SK-N-SH (cell line): ENCODE data around the gene NAXE. TPM values are rescaled to one million over a fixed set of nuclear protein-coding genes. Genes with fewer than 3 reads are reported as not detected.
A peak's percentile ranks its signal among the peaks of the same experiment; 100 is the strongest.

Source experiments
- CTCF ChIA-PET: fragments of 300-600, 350-600 bp; formaldehyde crosslinking; extraction: SDS; loops from one replicate; lab custom pipeline; 2021; lab: Yijun Ruan, JAX
- POLR2A ChIA-PET: fragments of 350-600 bp; sonication (Branson Sonifier 250); formaldehyde crosslinking; extraction: SDS; loops from one replicate; lab custom pipeline; 2020; ENCODE audit warnings: antibody characterized with exemption, inconsistent platforms; lab: Yijun Ruan, JAX
- DNase-seq: peaks from one replicate; pipeline ENCODE4 v3.0.0; 2012
- H2AFZ ChIP-seq: fragments of 200-600 bp; sonication (generic); 2 replicates; pipeline ENCODE4 v1.8.1; 2016; ENCODE audit warnings: antibody characterized with exemption, mild to moderate bottlenecking, low read depth
- H3F3A ChIP-seq: fragments of 200-600 bp; sonication (generic); replicated peaks from 2 replicates; pipeline ENCODE3; 2016; ENCODE audit warnings: antibody characterized with exemption, mild to moderate bottlenecking; ENCODE audit not compliant: insufficient read depth
- H3K27ac ChIP-seq, 2 experiments: fragments of 200-500 bp in 1 of 2; fragments of 200-600 bp in 1 of 2; sonication (Bioruptor generic) in 1 of 2; sonication (generic), shearing (Covaris generic) in 1 of 2; 2 replicates each; pipeline versions ENCODE4 v1.5.1 to v1.6.1; 2014 to 2016; ENCODE audit warnings: low read depth in 2 of 2, inconsistent platforms in 1 of 2, low read length in 1 of 2, mild to moderate bottlenecking in 1 of 2, mixed read lengths in 1 of 2
- H3K27me3 ChIP-seq: fragments of 200-600 bp; sonication (generic), shearing (Covaris generic); 2 replicates; pipeline ENCODE4 v1.6.1; 2016; ENCODE audit warnings: mixed run types; ENCODE audit not compliant: insufficient read depth
- H3K36me3 ChIP-seq, 2 experiments: fragments of 200-500 bp in 1 of 2; fragments of 200-600 bp in 1 of 2; sonication (Bioruptor generic) in 1 of 2; sonication (generic) in 1 of 2; replicated peaks in 1 of 2; 2 replicates each; pipeline versions ENCODE3 to v1.5.1; 2014 to 2016; ENCODE audit warnings: low read length in 1 of 2, mild to moderate bottlenecking in 1 of 2; ENCODE audit not compliant: insufficient read depth in 2 of 2, control insufficient read depth in 1 of 2
- H3K4me1 ChIP-seq, 2 experiments: fragments of 200-500 bp in 1 of 2; fragments of 200-600 bp in 1 of 2; sonication (Bioruptor generic) in 1 of 2; sonication (generic), shearing (Covaris generic) in 1 of 2; 2 replicates each; pipeline versions ENCODE4 v1.5.1 to v1.6.1; 2014 to 2016; ENCODE audit warnings: low read depth in 1 of 2, low read length in 1 of 2, mixed run types in 1 of 2; ENCODE audit not compliant: insufficient read depth in 2 of 2, control insufficient read depth in 1 of 2
- H3K4me2 ChIP-seq: fragments of 200-600 bp; sonication (generic), shearing (Covaris generic); 2 replicates; pipeline ENCODE4 v1.6.1; 2017; ENCODE audit warnings: mixed run types
- H3K4me3 ChIP-seq, 2 experiments: fragments of 200-500 bp in 1 of 2; fragments of 200-600 bp in 1 of 2; sonication (Bioruptor generic) in 1 of 2; sonication (generic), shearing (Covaris generic) in 1 of 2; 2 replicates each; pipeline versions ENCODE4 v1.5.1 to v1.8.1; 2014 to 2016; ENCODE audit warnings: low read depth in 2 of 2, inconsistent platforms in 1 of 2, low read length in 1 of 2, mild to moderate bottlenecking in 1 of 2, mixed read lengths in 1 of 2, moderate library complexity in 1 of 2
- H3K79me2 ChIP-seq: fragments of 200-600 bp; sonication (generic); 2 replicates; pipeline ENCODE4 v1.8.1; 2017; ENCODE audit warnings: mild to moderate bottlenecking; ENCODE audit not compliant: insufficient read depth
- H3K9ac ChIP-seq: fragments of 200-600 bp; sonication (generic); 2 replicates; pipeline ENCODE4 v1.6.1; 2017; ENCODE audit warnings: mixed run types
- H3K9me2 ChIP-seq: fragments of 200-600 bp; sonication (generic); 2 replicates; pipeline ENCODE4 v1.6.1; 2017; ENCODE audit warnings: mixed run types
- H3K9me3 ChIP-seq: fragments of 200-600 bp; sonication (generic); 2 replicates; pipeline ENCODE4 v1.6.1; 2017; ENCODE audit warnings: mixed run types, mild to moderate bottlenecking, moderate library complexity
- H4K20me1 ChIP-seq: fragments of 200-600 bp; sonication (generic); 2 replicates; pipeline ENCODE4 v1.6.1; 2017; ENCODE audit warnings: mild to moderate bottlenecking, mixed run types; ENCODE audit not compliant: insufficient read depth
- GABPA ChIP-seq: IDR thresholded peaks from 2 replicates; pipeline ENCODE4 v1.4.0; 2012; ENCODE audit warnings: low read depth, mild to moderate bottlenecking
- GATA2 ChIP-seq: sonication (generic); formaldehyde crosslinking; IDR thresholded peaks from 2 replicates; pipeline ENCODE4 v1.5.0; 2020; ENCODE audit warnings: mild to moderate bottlenecking, missing genetic modification reagents
- NFIC ChIP-seq: IDR thresholded peaks from 2 replicates; pipeline ENCODE4 v1.4.0; 2012; ENCODE audit warnings: borderline replicate concordance
- NRF1 ChIP-seq: IDR thresholded peaks from 2 replicates; pipeline ENCODE4 v1.6.1; 2012; ENCODE audit warnings: low read depth, mild to moderate bottlenecking, low read length
- POLR2AphosphoS5 ChIP-seq: IDR thresholded peaks from 2 replicates; pipeline ENCODE4 v1.6.1; 2012; ENCODE audit warnings: low read depth, low read length
- RCOR1 ChIP-seq: fragments of 150-350 bp; IDR thresholded peaks from 2 replicates; pipeline ENCODE4 v1.6.1; 2017; ENCODE audit warnings: antibody characterized with exemption, low read length
- RXRA ChIP-seq: IDR thresholded peaks from 2 replicates; pipeline ENCODE4 v1.4.0; 2012; ENCODE audit warnings: low read depth, mild to moderate bottlenecking, borderline replicate concordance
- SIN3A ChIP-seq: IDR thresholded peaks from 2 replicates; pipeline ENCODE4 v1.6.1; 2012; ENCODE audit warnings: low read depth, mild to moderate bottlenecking, low read length, moderate library complexity, borderline replicate concordance
- TAF1 ChIP-seq: IDR thresholded peaks from 2 replicates; pipeline ENCODE4 v1.6.1; 2012; ENCODE audit warnings: low read depth, mild to moderate bottlenecking, low read length, moderate library complexity, borderline replicate concordance
- TCF12 ChIP-seq: IDR thresholded peaks from 2 replicates; pipeline ENCODE4 v1.4.0; 2012
- TEAD4 ChIP-seq: IDR thresholded peaks from 2 replicates; pipeline ENCODE4 v1.4.0; 2012; ENCODE audit warnings: mild to moderate bottlenecking, borderline replicate concordance; ENCODE audit not compliant: insufficient read depth
- WGBS: methylation state at CpG from one replicate; pipeline ENCODE4 v1.1.6; 2017; ENCODE audit warnings: low lambda C conversion rate; 5-methylcytosine and 5-hydroxymethylcytosine counted together
- polyA plus RNA-seq, 3 experiments: library from polyadenylated mRNA; depleted of rRNA; stranded (reverse); fragments of >200 nt; gene quantifications; 2 replicates each; pipeline ENCODE4 v1.2.3, GENCODE V29; 2012
- TF ChIP-seq, protein P1 (sequence below): fragments of 200-600 bp; sonication (generic); IDR thresholded peaks from 2 replicates; pipeline ENCODE4 v1.6.1; 2017; ENCODE audit warnings: antibody characterized with exemption, mild to moderate bottlenecking, moderate library complexity
- TF ChIP-seq, protein P2 (sequence below): IDR thresholded peaks from 2 replicates; pipeline ENCODE4; 2012
- TF ChIP-seq, protein P3 (sequence below): IDR thresholded peaks from 2 replicates; pipeline ENCODE4 v1.4.0; 2012; ENCODE audit warnings: low read depth
- TF ChIP-seq, protein P4 (sequence below): fragments of 150-350 bp; IDR thresholded peaks from 2 replicates; pipeline ENCODE4 v1.6.1; 2017; ENCODE audit warnings: antibody characterized with exemption, low read length, low read depth, borderline replicate concordance

NAXE gene
- polyA plus RNA-seq, 1 of the 3 experiments (the other 2 are of a cell fraction), result 98.4 TPM

DNA sequence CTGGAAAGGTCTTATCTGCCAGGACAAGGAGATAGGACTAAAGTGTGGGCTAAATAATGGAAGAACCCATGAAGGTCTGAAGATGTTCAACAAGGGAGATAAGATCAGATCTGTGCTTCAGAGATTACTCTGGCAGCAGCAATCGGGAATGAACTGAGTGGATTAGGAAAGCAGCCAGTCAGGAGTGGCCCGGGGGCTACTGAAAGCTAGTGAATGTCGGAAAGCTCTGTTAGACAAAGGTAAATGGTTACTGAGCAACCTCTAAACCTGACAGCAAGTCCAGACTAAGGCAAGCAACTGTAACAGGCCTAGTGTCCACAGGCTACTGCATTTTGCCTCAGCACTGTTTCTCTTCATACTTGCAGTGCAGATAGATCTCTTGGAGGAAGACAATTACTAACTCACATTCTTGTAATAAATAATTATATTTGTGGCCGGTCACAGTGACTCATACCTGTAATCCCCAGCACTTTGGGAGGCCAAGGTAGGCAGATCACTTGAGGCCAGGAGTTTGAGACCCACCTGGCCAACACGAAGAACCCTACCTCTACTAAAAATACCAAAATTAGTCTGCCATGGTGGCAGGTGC, 31.7 kb upstream of the NAXE start:
- Histone ChIP-seq H3K27ac (no peak overlapping the region), H2AFZ (no peak overlapping the region), H3K9me2 (no peaks in the 10 kb centered on the region), H3K4me3 (no peak overlapping the region), H4K20me1 (no peaks in the 10 kb centered on the region), H3K79me2 (no peaks in the 10 kb centered on the region), H3K9me3 (no peaks in the 10 kb centered on the region), H3K27me3 (no peaks in the 10 kb centered on the region), H3K36me3 (peaks cover 6 to 45% of the 10 kb centered on the region in 2 experiments), H3K4me1 (peaks cover 0 to 3% of the 10 kb centered on the region in 2 experiments; a peak in 1 of 4 replicates), H3K4me2 (no peak overlapping the region), H3F3A (no peaks in the 10 kb centered on the region), H3K9ac (no peak overlapping the region)
- POLR2A ChIA-PET, result interaction anchor here (1.4 kb wide), 1 partner anchor 59 kb away, joined by 4 read pairs; the partner anchor contains the start of gene MEF2D
- WGBS, result 55% methylated on average over 5 of the region's 5 CpGs
- CTCF ChIA-PET, result interaction anchor here (1.8 kb wide), 1 partner anchor 79 kb away, joined by 4 read pairs; no protein-coding TSS in a partner anchor
- no peak for DNase-seq
- TF ChIP-seq RXRA (no peak), POLR2AphosphoS5 (no peak), GATA2 (CRISPR knock-in tag) (0 out of 2 replicates have a peak, but pooled peaks have one; percentile 25)
- TF ChIP-seq, protein P1, sequence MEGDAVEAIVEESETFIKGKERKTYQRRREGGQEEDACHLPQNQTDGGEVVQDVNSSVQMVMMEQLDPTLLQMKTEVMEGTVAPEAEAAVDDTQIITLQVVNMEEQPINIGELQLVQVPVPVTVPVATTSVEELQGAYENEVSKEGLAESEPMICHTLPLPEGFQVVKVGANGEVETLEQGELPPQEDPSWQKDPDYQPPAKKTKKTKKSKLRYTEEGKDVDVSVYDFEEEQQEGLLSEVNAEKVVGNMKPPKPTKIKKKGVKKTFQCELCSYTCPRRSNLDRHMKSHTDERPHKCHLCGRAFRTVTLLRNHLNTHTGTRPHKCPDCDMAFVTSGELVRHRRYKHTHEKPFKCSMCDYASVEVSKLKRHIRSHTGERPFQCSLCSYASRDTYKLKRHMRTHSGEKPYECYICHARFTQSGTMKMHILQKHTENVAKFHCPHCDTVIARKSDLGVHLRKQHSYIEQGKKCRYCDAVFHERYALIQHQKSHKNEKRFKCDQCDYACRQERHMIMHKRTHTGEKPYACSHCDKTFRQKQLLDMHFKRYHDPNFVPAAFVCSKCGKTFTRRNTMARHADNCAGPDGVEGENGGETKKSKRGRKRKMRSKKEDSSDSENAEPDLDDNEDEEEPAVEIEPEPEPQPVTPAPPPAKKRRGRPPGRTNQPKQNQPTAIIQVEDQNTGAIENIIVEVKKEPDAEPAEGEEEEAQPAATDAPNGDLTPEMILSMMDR, result no peak

DNA sequence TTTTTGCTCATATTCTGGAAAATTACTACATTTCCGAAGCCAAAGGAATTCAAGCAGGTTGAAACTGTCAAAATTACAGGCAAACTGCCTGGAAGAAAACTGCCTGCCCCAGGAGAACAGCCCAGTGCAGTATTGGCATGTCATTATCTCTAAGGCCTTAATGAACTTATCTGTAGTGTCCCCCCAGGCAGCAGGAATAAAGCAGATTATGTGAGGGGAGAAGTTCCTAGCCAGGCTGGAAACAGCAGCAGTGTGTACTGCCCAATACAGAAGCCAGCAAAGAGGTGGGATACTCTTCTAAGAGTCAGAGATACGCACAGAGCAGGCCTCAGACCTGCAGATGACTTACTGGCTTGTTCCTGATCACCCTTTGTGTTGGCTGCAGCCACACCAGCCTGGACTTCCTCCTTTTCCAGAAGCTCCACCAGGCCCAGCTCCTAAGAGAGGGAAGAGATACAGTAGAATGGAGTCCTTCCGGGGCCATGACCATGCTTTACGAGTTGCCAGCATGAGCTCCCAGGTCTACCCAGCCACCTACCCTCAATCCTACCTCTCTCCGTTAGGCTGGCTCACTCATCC, 30.9 kb upstream of the NAXE start:
- no peak overlapping the region for H3K4me3 ChIP-seq
- no peak overlapping the region for H3K27ac ChIP-seq
- peak; percentile 73 for TF ChIP-seq RCOR1
- no peak for TF ChIP-seq SIN3A
- no peak for TF ChIP-seq GATA2 (CRISPR knock-in tag)
- TF ChIP-seq, all 33 proteins: peak for 1
- Histone ChIP-seq H4K20me1 (no peaks in the 10 kb centered on the region), H3K36me3 (peaks cover 6 to 49% of the 10 kb centered on the region in 2 experiments), H3K9me3 (no peaks in the 10 kb centered on the region), H3F3A (no peaks in the 10 kb centered on the region), H3K4me2 (no peak overlapping the region), H3K79me2 (no peaks in the 10 kb centered on the region), H3K9me2 (no peaks in the 10 kb centered on the region), H3K27me3 (no peaks in the 10 kb centered on the region), H2AFZ (no peak overlapping the region), H3K9ac (no peak overlapping the region), H3K4me1 (peaks cover 0 to 3% of the 10 kb centered on the region in 2 experiments; a peak in 1 of 4 replicates)
- ChIA-PET POLR2A (no interaction called here), CTCF (interaction anchor here (1.2 kb wide), 1 partner anchor 175 kb away, joined by 6 read pairs; no protein-coding TSS in a partner anchor)
- WGBS, result 71% methylated on average over 5 of the region's 5 CpGs
- peak; percentile 53 for DNase-seq

DNA sequence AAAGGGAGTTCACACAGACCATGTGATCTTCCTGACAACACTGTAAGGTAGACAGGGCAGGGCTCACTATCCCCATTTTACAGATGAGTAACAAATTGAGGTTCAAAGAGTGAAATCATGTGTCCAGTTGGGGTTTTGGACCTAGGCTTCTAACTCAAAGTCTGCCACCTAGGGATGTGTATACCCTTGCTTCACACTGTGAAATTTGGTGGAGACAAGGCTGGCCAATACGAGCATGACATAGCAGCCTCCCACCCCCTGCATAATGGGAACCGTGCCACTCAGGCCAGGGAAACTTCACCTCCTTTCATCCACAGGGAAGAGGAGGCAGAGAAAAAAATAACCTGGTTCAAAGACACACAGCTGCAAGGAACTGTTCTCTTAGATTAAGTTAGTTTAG, 26.1 kb upstream of the NAXE start:
- H3K4me1 ChIP-seq, result peaks cover 2 to 3% of the 10 kb centered on the region in 2 experiments; a peak in 2 of 4 replicates
- peaks cover 5% of the 10 kb centered on the region for H3F3A ChIP-seq
- no peaks in the 10 kb centered on the region for H3K9me2 ChIP-seq
- H3K79me2 ChIP-seq, result peaks cover 17% of the 10 kb centered on the region
- no peak overlapping the region for H3K9ac ChIP-seq
- H3K36me3 ChIP-seq, result peaks cover 14 to 45% of the 10 kb centered on the region in 2 experiments
- no peaks in the 10 kb centered on the region for H3K27me3 ChIP-seq
- no peak overlapping the region for H3K27ac ChIP-seq
- no peak overlapping the region for H3K4me2 ChIP-seq
- ChIA-PET CTCF (interaction anchor here (0.9 to 1.1 kb wide), 2 partner anchors 16 to 85 kb away, joined by 4 to 5 read pairs; no protein-coding TSS in a partner anchor), POLR2A (no interaction called here)
- H3K9me3 ChIP-seq, result no peaks in the 10 kb centered on the region
- no peak overlapping the region for H3K4me3 ChIP-seq
- no peak for DNase-seq
- H2AFZ ChIP-seq, result no peak overlapping the region
- 100% methylated on average over 2 of the region's 2 CpGs for WGBS
- H4K20me1 ChIP-seq, result peaks cover 4% of the 10 kb centered on the region; the same call in 1 of the 2 replicates
- TF ChIP-seq TAF1 (no peak), TEAD4 (no peak), NFIC (no peak), POLR2AphosphoS5 (no peak), TCF12 (no peak), RCOR1 (no peak), GABPA (no peak), NRF1 (no peak)
- TF ChIP-seq, protein P2, sequence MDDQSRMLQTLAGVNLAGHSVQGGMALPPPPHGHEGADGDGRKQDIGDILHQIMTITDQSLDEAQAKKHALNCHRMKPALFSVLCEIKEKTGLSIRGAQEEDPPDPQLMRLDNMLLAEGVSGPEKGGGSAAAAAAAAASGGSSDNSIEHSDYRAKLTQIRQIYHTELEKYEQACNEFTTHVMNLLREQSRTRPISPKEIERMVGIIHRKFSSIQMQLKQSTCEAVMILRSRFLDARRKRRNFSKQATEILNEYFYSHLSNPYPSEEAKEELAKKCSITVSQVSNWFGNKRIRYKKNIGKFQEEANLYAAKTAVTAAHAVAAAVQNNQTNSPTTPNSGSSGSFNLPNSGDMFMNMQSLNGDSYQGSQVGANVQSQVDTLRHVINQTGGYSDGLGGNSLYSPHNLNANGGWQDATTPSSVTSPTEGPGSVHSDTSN, result no peak
- TF ChIP-seq, protein P3, sequence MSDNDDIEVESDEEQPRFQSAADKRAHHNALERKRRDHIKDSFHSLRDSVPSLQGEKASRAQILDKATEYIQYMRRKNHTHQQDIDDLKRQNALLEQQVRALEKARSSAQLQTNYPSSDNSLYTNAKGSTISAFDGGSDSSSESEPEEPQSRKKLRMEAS, result no peak
- TF ChIP-seq, protein P4, sequence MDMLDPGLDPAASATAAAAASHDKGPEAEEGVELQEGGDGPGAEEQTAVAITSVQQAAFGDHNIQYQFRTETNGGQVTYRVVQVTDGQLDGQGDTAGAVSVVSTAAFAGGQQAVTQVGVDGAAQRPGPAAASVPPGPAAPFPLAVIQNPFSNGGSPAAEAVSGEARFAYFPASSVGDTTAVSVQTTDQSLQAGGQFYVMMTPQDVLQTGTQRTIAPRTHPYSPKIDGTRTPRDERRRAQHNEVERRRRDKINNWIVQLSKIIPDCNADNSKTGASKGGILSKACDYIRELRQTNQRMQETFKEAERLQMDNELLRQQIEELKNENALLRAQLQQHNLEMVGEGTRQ, result no peak
